Measurements from ENCODE around the gene BEND7. TPM values are rescaled to one million over a fixed set of nuclear protein-coding genes. Genes with fewer than 3 reads are reported as not detected.
A peak's percentile ranks its signal among the peaks of the same experiment; 100 is the strongest.

Gene BEND7
- total RNA-seq, 1 experiment from 2014 or later, result 12.8 TPM

DNA sequence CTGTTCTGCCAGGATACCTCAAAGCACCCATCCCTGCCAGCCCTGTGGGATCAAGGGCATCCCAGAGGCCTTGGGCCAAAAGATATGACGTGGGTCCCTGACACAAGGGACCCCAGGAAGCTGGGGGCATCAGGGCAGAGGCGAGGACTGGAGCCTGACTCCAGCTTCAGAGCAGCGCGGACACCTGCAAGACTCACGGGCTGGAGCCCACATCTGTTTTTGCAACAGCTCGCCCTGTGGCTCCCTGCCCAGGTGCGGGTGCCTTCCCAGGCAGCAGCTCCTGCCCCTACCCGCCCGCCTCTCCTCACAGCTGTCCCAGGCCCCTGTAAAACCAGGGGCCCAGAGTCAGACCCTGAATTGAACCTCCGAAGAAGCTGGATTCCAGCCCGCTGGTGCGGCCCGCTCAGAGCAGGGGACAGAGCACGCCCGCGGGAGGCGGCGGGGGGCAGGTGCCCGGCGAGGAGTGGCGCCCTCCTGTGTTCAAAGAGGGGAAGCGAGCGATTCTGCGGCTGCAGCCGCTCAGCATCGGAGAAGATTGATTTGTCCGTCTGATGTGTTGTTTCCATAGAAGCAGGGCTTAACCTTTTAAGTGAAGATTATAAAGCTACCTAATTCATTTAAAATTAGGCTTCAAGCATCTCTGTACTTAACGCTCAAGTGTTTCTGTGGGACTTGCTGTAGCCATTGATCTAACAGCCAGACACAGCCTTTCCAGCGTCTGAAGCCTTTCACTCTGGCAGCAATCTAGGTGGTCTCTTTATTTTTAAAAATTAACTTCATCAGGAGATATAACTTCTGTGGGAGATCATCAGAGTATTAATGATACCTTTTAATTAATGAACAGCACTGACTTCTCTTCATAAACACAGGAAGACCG is 88.4 kb downstream of the BEND7 start:
- ATAC-seq (peak; percentile 83), DNase-seq (ENCODE audit: low spot score) (peak; percentile 79)
- H3K27me3 Mint-ChIP-seq (ENCODE audit: low read depth), result peaks cover 32% of the 10 kb centered on the region
- H3K4me1 Mint-ChIP-seq, result peaks cover 41% of the 10 kb centered on the region
- H3K36me3 Mint-ChIP-seq, result no peaks in the 10 kb centered on the region
- H3K9me3 Mint-ChIP-seq, result no peaks in the 10 kb centered on the region
- no peak overlapping the region for H3K27ac Mint-ChIP-seq
- POLR2A ChIA-PET, result interaction anchor here (0.8 to 1.0 kb wide), 2 partner anchors 91 to 279 kb away, joined by 3 to 5 read pairs; partner anchors contain the start of gene MCM10
- CTCF ChIA-PET, result interaction anchor here (0.5 to 5.7 kb wide), 49 partner anchors 9 to 279 kb away, joined by 3 to 107 read pairs (median 5); partner anchors contain the start of genes MCM10 and PRPF18
- TF ChIP-seq, protein P1, sequence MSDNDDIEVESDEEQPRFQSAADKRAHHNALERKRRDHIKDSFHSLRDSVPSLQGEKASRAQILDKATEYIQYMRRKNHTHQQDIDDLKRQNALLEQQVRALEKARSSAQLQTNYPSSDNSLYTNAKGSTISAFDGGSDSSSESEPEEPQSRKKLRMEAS (CRISPR knock-in tag; IDR thresholded peaks at IDR 0.05), result peak; percentile 25; the same call in 1 of the 2 replicates
- TF ChIP-seq AR (CRISPR knock-in tag; IDR thresholded peaks at IDR 0.05) (no peak), NR3C1 (CRISPR knock-in tag; conservative IDR thresholded peaks at IDR 0.05; ENCODE audit: low read depth) (no peak), CTCF (IDR thresholded peaks at IDR 0.05) (peak; percentile 86), ZNF512 (CRISPR knock-in tag; IDR thresholded peaks at IDR 0.05; ENCODE audit: borderline replicate concordance) (no peak), ARID4B (CRISPR knock-in tag; IDR thresholded peaks at IDR 0.05; ENCODE audit: borderline replicate concordance) (0 out of 2 replicates have a peak, but pooled peaks have one; percentile 39), SP1 (CRISPR knock-in tag; conservative IDR thresholded peaks at IDR 0.05) (peak; percentile 55; the same call in 1 of the 2 replicates), HMGXB4 (CRISPR knock-in tag; IDR thresholded peaks at IDR 0.05) (peak; percentile 48; the same call in 1 of the 2 replicates), E2F1 (CRISPR knock-in tag; IDR thresholded peaks at IDR 0.05) (no peak), E2F5 (CRISPR knock-in tag; IDR thresholded peaks at IDR 0.05) (0 out of 2 replicates have a peak, but pooled peaks have one; percentile 42)
- TF ChIP-seq, protein P2, sequence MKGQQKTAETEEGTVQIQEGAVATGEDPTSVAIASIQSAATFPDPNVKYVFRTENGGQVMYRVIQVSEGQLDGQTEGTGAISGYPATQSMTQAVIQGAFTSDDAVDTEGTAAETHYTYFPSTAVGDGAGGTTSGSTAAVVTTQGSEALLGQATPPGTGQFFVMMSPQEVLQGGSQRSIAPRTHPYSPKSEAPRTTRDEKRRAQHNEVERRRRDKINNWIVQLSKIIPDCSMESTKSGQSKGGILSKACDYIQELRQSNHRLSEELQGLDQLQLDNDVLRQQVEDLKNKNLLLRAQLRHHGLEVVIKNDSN (CRISPR knock-in tag; IDR thresholded peaks at IDR 0.05), result no peak
- TF ChIP-seq, protein P3, sequence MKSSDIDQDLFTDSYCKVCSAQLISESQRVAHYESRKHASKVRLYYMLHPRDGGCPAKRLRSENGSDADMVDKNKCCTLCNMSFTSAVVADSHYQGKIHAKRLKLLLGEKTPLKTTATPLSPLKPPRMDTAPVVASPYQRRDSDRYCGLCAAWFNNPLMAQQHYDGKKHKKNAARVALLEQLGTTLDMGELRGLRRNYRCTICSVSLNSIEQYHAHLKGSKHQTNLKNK (CRISPR knock-in tag; IDR thresholded peaks at IDR 0.05), result no peak
- TF ChIP-seq, protein P4, sequence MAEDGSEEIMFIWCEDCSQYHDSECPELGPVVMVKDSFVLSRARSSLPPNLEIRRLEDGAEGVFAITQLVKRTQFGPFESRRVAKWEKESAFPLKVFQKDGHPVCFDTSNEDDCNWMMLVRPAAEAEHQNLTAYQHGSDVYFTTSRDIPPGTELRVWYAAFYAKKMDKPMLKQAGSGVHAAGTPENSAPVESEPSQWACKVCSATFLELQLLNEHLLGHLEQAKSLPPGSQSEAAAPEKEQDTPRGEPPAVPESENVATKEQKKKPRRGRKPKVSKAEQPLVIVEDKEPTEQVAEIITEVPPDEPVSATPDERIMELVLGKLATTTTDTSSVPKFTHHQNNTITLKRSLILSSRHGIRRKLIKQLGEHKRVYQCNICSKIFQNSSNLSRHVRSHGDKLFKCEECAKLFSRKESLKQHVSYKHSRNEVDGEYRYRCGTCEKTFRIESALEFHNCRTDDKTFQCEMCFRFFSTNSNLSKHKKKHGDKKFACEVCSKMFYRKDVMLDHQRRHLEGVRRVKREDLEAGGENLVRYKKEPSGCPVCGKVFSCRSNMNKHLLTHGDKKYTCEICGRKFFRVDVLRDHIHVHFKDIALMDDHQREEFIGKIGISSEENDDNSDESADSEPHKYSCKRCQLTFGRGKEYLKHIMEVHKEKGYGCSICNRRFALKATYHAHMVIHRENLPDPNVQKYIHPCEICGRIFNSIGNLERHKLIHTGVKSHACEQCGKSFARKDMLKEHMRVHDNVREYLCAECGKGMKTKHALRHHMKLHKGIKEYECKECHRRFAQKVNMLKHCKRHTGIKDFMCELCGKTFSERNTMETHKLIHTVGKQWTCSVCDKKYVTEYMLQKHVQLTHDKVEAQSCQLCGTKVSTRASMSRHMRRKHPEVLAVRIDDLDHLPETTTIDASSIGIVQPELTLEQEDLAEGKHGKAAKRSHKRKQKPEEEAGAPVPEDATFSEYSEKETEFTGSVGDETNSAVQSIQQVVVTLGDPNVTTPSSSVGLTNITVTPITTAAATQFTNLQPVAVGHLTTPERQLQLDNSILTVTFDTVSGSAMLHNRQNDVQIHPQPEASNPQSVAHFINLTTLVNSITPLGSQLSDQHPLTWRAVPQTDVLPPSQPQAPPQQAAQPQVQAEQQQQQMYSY (CRISPR knock-in tag; IDR thresholded peaks at IDR 0.05), result no peak
- peak overlapping the region; percentile 70 for H3K4me3 Mint-ChIP-seq

All from WTC11 (cell line).